ENCODE data around the gene SH3GL3.

SH3GL3 gene, protein sequence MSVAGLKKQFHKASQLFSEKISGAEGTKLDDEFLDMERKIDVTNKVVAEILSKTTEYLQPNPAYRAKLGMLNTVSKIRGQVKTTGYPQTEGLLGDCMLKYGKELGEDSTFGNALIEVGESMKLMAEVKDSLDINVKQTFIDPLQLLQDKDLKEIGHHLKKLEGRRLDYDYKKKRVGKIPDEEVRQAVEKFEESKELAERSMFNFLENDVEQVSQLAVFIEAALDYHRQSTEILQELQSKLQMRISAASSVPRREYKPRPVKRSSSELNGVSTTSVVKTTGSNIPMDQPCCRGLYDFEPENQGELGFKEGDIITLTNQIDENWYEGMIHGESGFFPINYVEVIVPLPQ

DNA sequence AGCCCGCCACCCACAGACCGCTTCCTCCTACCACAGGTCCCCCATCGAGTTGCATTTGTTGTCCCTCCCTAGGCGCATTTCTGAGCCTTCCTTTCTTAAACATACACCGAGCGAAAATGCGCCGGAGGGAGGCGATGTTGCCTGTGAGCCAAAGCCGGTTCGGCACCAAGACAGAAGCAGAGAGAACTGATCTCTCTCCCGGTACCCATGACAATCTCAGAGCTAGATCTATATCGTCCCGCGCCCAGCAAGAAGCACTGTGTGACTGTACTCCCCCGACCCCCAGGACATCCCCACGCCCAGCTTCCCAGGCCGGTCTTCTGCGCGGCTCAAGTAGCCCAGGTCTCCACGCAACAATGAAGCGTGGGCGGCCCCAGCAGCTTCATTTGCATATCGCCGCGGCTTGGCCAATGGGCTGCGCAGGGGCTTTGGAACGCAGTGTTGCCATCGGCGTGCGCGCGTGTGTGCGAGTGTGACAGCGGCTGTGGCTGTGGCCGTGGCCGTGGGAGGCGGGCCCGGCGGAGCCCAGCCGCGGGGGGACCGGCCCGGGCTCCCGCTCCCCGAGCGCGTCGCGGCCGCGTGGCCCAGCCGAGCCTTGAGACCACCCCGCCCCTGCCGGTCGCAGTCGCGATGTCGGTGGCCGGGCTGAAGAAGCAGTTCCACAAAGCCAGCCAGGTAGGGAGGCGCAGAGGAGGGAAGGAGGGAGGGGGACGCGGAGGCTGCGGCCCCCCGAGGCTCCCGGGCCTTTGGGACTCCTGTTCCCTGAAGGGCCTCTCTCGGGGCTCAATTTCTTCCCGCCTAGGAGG, at the start of gene SH3GL3:
SH3GL3 (plus strand) TSS at position 438 of the 806 bp plus-strand sequence; CDS start at position 631, 193 bp downstream.
- no peak for DNase-seq

DNA sequence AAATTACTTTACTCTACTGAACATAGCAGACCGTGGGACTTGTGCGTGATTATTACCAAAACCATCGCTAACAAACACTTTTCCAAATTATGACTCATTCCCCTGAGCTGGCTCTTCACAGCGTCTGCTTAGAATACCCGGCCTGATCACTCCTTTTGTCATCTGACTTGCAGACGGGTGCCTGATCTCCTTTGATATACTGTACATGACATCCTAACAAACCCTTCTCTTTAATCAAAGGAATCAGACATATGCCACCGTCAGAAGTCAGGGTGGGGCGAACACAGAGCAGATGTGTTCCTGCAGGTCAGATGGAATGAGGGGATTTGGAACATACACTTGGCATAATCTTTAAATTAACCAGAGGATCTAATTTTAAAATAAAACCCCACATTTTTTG, 48.5 kb upstream of the SH3GL3 start:
- DNase-seq = no peak

DNA sequence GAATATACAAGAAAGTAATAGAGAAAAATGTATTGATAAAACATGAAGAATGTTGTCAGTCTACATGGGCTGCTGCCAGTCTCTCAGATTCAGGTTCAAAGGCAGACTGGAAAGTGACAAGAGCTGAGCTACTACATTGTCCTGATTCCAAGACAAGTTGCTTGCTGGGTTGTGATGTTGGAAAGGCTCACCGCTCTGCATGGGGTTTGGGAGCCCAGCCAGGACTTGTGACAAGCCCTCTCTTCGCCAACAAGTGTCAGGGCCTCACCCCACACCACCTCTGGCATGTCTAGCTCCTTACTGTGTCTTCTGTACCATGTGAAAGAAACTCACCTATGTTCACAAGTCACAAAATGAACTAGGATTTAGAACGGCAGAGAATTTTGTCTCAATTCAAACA, 43.0 kb upstream of the SH3GL3 start:
- no peak for DNase-seq

DNA sequence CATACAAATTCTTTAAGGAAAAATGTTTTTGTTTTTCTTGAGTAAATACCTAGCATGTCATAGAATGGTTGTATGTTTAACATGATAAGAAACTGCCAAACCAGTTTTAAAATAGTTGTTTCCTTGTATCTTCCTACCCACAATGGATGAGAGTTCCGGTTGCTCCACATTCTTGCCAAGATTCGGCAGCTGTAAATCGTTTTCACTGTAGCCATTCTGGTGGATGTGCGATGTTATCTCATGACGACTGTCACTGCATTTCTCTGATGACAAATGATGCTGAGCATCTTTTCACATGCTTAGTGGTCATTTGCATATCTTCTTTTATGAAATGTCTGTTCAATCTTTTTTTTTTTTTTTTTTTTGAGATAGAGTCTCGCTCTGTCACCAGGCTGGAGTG, 36.6 kb upstream of the SH3GL3 start:
- no peak for DNase-seq

DNA sequence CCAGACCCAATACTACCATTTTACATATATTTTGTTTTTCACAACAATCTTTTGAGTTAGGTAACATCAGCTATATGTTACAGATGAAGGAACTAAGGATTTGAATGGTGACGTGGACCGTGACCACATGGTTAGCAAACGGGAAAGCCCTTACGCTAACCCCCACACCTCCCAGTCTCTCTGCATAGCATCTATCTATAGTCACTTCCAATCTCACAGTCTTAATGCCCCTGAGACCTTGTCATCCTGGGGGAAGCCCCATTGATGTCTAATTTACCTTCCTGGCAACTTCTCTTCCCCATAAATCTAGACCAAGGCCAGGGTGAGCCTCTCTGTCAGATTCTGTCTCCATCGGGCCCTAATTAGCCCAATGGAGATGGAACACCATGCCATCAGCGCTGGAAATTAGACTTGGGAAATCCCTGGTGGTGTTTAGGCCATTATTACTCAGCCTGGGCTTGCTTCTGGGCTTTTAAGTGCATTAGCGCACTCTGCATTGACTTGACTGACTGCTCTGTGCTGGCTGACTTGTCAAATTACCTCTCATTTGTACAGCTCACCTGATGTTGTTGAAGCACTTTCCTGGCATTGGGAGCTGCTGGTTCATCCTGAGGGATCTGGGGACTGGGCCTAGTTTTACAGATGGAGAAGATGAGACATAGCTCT, 34.0 kb upstream of the SH3GL3 start:
- DNase-seq = no peak

DNA sequence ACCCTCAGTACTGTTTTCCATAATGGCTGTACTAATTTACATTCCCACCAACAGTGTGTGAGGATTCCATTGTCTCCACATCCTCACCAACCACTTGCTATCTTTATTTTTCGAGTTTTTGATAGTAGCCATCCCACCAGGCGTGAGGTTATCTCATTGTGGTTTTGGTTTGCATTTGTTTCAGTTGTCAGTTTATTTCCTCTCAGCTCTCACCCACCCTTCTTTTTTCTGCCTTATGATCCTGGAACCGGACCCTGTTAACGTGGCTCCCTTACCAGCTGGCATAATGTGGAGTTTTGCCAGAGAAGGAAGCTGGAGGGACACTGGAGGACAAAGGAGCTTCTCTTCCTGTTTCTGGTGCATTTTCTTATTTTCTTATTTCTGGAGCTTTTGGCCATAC, 25.1 kb upstream of the SH3GL3 start:
- DNase-seq = no peak

DNA sequence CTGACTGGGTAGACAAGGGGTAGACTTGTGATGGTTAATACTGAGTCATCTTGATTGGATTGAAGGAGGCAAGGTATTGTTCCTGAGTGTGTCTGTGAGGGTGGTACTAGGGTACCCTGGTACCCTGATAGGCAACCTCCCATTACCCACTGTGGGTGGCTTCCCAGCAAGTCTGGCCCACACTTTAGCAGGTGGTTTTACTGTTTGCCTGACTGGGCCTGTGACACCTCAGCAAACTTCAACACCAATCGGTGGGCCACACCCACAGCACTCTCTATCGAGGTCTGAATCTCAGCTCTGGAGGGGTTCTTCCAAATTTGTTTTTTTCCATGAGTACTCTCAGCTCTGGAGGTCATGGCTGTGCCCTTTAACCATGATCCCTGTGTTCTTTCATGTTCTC, 24.6 kb upstream of the SH3GL3 start:
- no peak for DNase-seq

DNA sequence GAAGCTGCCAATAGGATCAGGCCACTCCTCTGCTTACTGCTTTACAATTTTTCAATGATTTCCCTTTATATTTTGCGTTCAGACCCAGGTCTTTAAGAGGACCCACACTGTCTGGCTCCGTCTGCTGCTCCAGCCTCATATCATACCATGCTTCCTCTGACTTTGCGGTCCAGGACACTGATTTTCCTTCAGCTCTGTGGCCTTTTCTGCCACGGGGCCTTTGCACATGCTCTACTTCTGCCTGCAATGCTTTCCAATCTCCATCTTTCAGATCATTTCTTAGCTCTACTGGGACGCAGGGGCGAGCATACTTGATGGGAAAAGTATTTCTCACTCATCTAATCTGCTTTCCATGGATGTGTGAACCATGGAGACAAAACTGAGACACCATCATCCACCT, 23.0 kb upstream of the SH3GL3 start:
- DNase-seq = no peak

DNA sequence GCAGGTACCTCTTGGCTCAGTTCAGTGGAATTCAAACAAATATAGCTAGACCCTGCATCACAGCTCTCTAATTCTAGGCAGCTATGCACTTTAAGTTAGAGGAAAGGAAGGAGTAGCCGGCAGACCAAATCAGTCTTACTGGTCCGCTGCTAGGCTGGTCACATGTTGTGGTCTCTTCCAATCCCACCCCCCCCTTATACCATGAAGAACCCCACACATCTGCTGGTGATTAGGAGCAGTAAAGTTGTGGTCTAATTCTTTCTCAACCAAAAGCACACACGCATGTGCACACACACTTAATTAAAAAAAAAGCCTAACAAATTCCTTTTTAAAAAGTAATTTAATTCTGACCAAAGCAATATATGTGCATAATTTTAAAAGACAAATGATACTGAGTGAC, 16.7 kb upstream of the SH3GL3 start:
- DNase-seq = no peak

DNA sequence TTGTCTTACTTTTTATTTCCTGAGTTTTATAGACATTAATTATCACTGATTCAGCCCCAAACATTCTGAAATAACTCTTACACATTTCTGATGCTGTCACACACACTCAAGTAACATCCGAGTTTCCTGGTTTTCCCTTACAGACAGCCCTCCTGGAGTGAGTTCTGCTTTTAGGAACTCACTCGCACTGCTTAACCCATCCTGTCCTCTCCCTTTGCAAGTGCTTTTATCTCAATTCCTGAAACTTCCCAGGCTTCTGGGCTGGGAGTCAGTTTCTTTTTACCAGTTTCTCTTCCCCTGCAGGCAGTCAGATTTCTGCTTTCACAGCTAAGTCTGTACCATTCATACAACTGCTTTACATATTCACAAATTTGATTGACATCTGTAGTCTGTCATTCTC, 15.6 kb upstream of the SH3GL3 start:
- no peak for DNase-seq

DNA sequence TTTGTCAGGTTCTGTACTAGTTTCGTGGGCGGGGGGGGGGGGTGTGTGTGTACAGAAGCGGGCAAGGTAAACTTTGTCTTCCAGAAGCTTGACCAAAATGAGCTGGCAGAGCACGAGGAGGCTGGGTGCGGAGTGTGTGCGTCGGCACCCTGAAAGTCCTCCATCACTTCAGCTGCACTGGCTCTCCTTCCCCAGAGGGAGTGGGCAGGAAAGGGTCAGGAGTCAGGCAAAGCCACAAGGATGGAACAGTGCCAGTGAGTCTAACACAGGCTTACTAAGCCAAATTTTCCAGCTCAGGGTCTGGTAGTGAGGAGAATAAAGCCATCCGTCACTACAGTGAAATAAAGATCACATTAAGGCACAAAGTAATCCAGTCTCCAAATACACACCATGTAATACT, 11.9 kb upstream of the SH3GL3 start:
- DNase-seq = no peak

DNA sequence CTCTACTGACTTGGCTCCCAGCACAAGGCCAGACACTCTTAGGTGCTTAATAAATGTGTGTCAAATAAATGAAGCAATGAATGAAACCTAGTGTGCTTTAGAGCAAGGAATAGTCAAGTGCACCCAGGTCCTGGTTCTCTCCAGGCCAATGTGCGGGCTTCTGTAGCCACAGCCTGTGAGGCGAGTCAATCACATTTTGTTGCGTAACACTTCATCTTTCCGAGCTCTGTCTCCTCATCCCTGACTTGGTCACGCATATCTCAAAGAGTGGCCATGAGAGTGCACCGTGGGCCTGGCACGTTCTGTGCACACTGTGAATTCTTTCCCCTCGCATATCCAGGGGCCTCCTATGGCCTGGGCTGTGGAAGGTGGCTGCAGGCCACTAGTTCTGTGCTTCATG, 11.4 kb upstream of the SH3GL3 start:
- DNase-seq = no peak

DNA sequence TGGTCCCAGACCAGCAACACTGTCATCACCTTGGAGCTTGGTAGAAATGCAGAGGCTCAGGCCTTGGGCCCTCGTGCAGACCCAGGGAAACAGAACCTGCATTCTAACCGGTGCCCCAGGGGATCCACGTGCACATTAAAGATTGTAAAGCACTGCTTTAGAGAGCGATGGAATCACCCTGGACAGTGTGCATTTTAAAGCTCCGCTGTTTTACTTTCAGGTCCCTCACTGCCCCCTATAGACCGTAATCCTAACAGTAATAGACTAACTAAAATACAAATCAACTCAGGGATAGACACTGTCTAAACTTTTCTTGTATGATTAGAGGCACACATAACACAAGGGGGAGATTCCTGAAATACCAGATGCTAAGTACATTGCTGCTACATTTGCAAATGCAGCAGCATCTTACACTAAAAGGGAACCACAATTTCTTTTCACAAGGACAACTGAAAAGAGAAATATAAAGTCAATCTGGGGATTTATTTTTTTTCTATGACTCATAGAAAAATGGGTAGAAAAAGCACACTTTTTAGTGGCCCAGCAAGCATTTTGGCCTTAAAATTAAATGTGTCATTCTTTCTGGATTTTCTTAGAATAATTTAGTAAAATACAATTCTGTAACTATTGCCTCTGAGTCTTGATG, 10.5 kb upstream of the SH3GL3 start:
- no peak for DNase-seq

DNA sequence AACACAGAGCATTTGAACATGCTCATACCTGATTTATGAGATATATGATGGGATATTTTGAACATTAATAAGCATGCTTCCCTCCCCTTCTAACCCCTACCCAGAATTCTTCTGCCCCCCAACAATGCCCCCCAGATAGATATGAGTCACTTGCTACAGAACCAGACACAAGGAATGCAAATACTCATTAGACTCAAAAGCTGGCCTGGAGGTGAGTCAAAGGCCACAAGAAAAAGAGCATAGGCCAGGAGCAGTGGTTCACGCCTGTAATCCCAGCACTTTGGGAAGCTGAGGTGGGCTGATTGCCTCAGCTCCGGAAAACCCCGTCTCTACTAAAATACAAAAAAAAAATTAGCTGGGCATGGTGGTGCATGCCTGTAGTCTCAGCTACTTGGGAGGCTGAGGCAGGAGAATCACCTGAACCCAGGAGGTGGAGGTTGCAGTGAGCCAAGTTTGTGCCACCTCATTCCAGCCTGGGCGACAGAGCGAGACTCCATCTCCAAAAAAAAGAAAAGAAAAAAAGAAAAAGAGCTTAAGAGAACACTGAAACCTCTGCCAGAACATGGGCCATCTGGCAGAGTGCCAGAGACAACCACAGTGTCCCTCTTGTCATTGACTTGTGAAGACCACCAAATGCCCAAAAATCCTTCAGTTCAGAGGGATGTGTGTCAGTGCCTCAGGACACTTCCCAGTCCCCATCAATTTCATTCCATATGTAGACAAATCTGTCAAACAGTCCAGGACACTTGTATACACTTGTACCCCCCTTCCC, 3.9 kb upstream of the SH3GL3 start:
- DNase-seq = no peak

DNA sequence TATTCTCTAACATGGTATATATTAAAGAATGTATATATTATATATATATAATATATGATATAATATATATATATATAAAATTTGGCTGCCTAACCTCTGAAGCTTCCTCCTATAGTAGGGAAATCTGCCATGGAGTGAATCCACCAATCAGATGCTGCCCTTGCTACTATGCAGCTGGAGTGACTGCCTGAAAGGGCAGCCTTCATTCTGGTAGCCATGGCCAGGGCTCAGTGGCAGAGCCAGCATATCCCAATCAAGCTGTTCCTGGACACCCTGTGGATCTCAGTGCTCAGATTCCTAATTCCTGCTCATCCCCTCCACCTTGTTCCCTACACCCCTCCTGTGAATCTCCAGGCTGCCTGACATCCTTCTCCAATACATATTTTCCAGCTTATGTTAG, 2.2 kb upstream of the SH3GL3 start:
- no peak for DNase-seq

DNA sequence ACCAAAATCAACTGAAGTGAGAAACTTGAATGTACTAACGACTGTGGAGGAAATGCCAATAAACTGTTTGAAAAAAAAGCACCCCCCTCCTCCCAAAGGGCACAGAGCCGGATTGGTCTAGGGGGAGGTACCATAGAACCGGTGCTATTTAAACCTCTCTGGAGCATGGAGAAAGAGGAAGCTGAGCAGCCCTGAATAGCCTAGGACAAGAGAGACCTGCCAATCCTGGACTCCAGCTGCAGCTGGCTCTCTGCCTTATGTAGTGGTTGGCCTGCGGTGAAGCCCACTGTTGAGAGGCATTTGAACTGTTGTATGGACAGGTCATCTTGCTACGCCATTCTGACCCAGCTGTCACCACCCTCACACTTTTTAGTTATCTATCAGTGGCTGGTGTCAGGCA, 1.5 kb upstream of the SH3GL3 start:
- DNase-seq = no peak

DNA sequence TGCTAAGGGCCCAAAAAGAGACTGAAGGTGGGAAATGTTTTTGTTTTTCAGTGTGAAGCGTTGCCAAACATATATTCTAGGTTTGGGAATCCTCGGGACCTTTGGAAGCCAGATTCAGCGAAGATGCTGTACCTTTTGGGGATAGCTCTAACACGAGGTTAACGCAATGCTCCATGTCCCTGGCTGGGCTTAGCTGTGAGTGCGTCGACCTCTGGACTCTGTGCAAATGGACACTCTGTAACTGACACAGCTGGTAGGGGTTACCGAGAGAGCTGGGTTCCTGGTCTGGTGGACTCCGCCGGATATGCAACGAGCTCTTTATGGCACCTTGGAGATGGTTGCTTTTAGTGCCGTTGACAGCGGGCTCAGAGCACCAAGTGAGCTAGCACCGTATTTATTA, 724 bp upstream of the SH3GL3 start:
- no peak for DNase-seq

DNA sequence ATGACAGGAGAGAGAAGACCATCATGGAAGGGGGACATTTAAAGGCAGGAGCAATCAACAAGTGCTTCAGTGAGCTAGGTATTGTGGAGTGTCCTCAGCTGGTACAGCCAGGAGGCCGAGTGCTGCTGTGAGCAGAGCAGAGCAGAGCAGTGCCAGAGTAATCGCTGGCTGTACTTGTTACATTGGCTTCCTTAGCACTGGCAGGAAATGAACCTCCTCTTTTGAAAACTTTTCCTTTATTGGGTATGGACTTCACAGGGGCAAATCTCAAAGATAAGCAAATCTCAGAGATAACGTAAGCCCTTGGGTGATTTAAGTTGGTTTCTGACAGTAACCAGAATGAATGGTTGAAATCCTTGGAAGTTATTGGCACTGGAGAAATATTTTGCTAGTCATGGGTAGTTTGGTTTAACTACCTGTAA, 2.1 kb downstream of the SH3GL3 start:
- DNase-seq = no peak

DNA sequence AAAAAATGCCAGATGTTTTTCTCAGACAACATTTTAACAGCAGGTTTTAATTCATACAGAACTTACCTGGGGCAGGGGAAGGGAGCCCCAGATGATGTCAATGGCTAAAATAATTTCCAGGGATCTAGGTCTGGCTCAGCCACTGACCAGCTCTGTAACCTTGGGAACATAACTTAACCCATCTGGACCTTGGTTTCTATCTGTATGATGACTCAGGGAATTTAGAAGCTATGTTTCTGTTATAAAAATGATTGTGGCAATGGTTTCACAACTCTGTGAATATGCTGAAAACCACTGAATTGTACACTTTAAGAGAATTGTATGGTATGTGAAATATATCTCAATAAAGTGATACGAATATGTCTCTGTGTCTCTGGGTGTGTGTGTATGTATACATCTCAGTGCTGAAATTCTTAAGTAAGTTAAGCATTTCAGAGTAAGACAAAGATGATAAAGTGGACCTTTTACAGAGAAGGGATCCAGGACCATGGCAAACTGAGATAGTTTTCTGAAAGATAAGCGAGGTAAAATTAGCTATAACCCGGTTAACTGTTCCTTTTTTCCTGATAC, 2.9 kb downstream of the SH3GL3 start:
- DNase-seq = no peak

DNA sequence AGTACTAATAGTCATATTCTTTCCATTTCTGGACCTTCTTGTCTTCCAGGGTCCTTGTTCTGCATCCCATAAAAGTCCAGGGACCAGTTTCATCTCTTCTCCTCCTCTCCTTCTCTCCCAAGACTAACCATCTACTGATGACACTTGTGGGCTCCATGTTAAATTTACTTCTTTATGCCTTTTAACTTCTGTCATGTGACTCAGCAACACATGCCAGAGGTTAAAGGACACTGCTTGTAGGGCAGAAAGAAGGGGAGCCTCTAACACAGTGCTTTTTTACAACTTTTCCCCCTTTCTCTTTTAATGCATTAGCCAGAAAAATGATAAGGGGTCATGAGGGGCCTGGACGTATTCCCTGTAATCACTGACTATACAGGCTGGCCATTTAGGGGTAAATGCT, 10.0 kb downstream of the SH3GL3 start:
- DNase-seq = no peak

DNA sequence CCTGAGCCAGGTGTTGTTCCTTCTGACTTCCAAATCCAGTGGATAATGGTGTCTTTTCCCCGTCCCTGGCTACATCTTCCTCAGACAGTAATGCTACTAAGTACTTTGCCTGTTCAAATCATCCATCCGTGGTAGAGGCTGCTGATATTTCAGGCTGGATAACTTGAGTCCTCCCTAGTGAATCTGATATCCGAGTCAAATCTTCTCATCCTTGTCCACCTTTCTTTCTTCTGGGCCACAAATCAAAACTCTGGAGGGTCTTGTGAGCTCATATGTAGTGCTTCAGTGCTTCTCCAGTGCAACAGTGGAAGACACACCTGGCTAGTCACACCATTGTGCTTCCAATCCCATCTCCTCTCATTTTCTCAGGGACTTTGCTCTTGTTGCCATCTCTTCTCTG, 11.2 kb downstream of the SH3GL3 start:
- no peak for DNase-seq

DNA sequence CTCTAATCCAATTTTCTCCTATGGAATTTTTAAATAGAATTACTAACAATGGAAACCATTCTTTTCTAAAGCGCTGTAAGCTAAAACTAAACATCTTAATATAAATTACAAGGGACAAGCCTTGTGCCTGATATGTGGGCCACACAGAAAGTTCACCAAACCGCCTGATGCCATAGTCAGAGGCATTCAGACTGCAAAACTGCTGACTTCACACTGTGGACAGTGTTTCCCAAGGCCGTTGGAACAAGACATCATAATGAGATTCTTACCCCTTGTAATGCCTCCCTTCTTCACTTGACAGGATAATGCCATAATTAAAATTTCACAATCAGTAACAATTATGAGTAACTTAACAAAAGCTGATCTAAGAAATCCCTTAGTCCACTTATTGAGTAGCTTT, 14.9 kb downstream of the SH3GL3 start:
- no peak for DNase-seq

Data from DMS153 (cell line).